GM23248 (cell line): ENCODE results near the gene UBE2G1. TPM values are rescaled to one million over a fixed set of nuclear protein-coding genes. Genes with fewer than 3 reads are reported as not detected.

Source experiments
- DNase-seq: peaks from one replicate; pipeline ENCODE4 v3.0.0-alpha.2; 2015
- H2AFZ ChIP-seq: fragments of 200-600 bp; sonication (generic); 2 replicates; pipeline ENCODE4 v1.6.1; 2016; ENCODE audit warnings: antibody characterized with exemption
- H3F3A ChIP-seq: fragments of 200-600 bp; sonication (generic); 2 replicates; pipeline ENCODE4 v1.6.1; 2016; ENCODE audit warnings: mild to moderate bottlenecking, antibody characterized with exemption, mixed run types; ENCODE audit not compliant: insufficient read depth
- H3K27ac ChIP-seq: fragments of 200-600 bp; sonication (generic); 2 replicates; pipeline ENCODE4 v1.5.1; 2016; ENCODE audit warnings: mild to moderate bottlenecking
- H3K27me3 ChIP-seq: fragments of 200-600 bp; sonication (generic); replicated peaks from 2 replicates; pipeline ENCODE4 v1.6.1; 2016; ENCODE audit warnings: mild to moderate bottlenecking; ENCODE audit not compliant: insufficient read depth
- H3K36me3 ChIP-seq: fragments of 200-600 bp; sonication (generic); 2 replicates; pipeline ENCODE4 v1.6.1; 2016; ENCODE audit warnings: low read depth, mild to moderate bottlenecking
- H3K4me1 ChIP-seq: fragments of 200-600 bp; sonication (generic); 2 replicates; pipeline ENCODE4 v1.6.1; 2016; ENCODE audit warnings: mild to moderate bottlenecking; ENCODE audit not compliant: insufficient read depth
- H3K4me2 ChIP-seq: fragments of 200-600 bp; sonication (generic); one replicate; pipeline ENCODE4 v1.6.1; 2016; ENCODE audit warnings: mild to moderate bottlenecking; ENCODE audit not compliant: unreplicated experiment
- H3K4me3 ChIP-seq: fragments of 200-600 bp; sonication (generic); 2 replicates; pipeline ENCODE4 v1.5.1; 2016; ENCODE audit warnings: mild to moderate bottlenecking
- H3K79me2 ChIP-seq: fragments of 200-600 bp; sonication (generic); 2 replicates; pipeline ENCODE4 v1.6.1; 2016; ENCODE audit warnings: mild to moderate bottlenecking; ENCODE audit not compliant: insufficient read depth
- H3K9ac ChIP-seq: fragments of 200-600 bp; sonication (generic); 2 replicates; pipeline ENCODE4 v1.6.1; 2016; ENCODE audit warnings: mild to moderate bottlenecking
- H3K9me2 ChIP-seq: fragments of 200-600 bp; sonication (generic); 2 replicates; pipeline ENCODE4 v1.6.1; 2016; ENCODE audit warnings: mixed run types, mild to moderate bottlenecking, moderate library complexity; ENCODE audit not compliant: insufficient read depth
- H3K9me3 ChIP-seq: fragments of 200-600 bp; sonication (generic); one replicate; pipeline ENCODE4 v1.6.1; 2017; ENCODE audit warnings: low read depth
- H4K20me1 ChIP-seq: fragments of 200-600 bp; sonication (generic); 2 replicates; pipeline ENCODE4 v1.6.0; 2016; ENCODE audit not compliant: insufficient read depth
- EZH2 ChIP-seq: fragments of 200-600 bp; sonication (generic); IDR thresholded peaks from 2 replicates; pipeline ENCODE4 v1.6.1; 2018; ENCODE audit warnings: antibody characterized with exemption, mild to moderate bottlenecking; ENCODE audit not compliant: insufficient read depth, poor library complexity, severe bottlenecking
- EZH2phosphoT487 ChIP-seq: fragments of 200-600 bp; sonication (generic); IDR thresholded peaks from 2 replicates; pipeline ENCODE4 v1.6.1; 2018; ENCODE audit warnings: antibody characterized with exemption, moderate library complexity, mild to moderate bottlenecking, low read depth; ENCODE audit not compliant: insufficient read depth
- WGBS, 2 experiments: methylation state at CpG; one replicate each; pipeline ENCODE4 v1.1.6; 2015 to 2017; ENCODE audit warnings: low lambda C conversion rate in 2 of 2, low coverage in 1 of 2; ENCODE audit errors: missing lambda C conversion rate in 2 of 2; 5-methylcytosine and 5-hydroxymethylcytosine counted together
- in situ Hi-C: fragments of 300-500 bp; cut with MboI; formaldehyde crosslinking; loops from 2 replicates; pipeline ENCODE4 v1.15.0; 2020
- polyA plus RNA-seq: library from polyadenylated mRNA; unstranded; fragments of >200 nt; fragmentation: Nextera tagmentation; extraction: Ambion mirVana; gene quantifications from 2 replicates; pipeline ENCODE4 v1.2.1, GENCODE V29; 2016
- small RNA-seq: library from RNA; depleted of rRNA; stranded (forward); fragments of <200 nt; gene quantifications from one replicate; pipeline ENCODE3, GENCODE V24; 2014; ENCODE audit warnings: low read depth, low replicate concordance
- total RNA-seq: library from RNA; depleted of rRNA; stranded (reverse); fragments of >200 nt; shearing (Covaris generic); gene quantifications from 2 replicates; pipeline ENCODE4 v1.2.3, GENCODE V29; 2014; rRNA removed

UBE2G1 gene
- total and polyA plus RNA-seq, 2 experiments from 2014 or later, result 37.8 to 49.4 TPM

- WGBS, 2 experiments, result 81 to 86% methylated on average over 4 of the region's 4 CpGs
- no peak overlapping the region for H3K9ac ChIP-seq
- peaks cover 6% of the 10 kb centered on the region; the same call in 1 of the 2 replicates for H3F3A ChIP-seq
- H3K27me3 ChIP-seq, result no peaks in the 10 kb centered on the region
- 0 out of 2 replicates have a peak, but pooled peaks cover 3% of the 10 kb centered on the region for H3K36me3 ChIP-seq
- TF ChIP-seq EZH2phosphoT487 (no peak), EZH2 (no peak)
- no peaks in the 10 kb centered on the region for H3K9me2 ChIP-seq
- no peaks in the 10 kb centered on the region for H3K9me3 ChIP-seq
- H4K20me1 ChIP-seq, result no peaks in the 10 kb centered on the region
- in situ Hi-C loops, result no loop called here
- no peak overlapping the region for H3K4me3 ChIP-seq
- H3K27ac ChIP-seq, result no peak overlapping the region
- no peak overlapping the region for H2AFZ ChIP-seq
- no peak overlapping the region for H3K4me2 ChIP-seq
- peaks cover 37% of the 10 kb centered on the region for H3K79me2 ChIP-seq
- 0 out of 2 replicates have a peak, but pooled peaks cover 4% of the 10 kb centered on the region for H3K4me1 ChIP-seq
- DNase-seq, result no peak
Measured at GRCh38 chr17:4221163-4221562, 145.3 kb downstream of the UBE2G1 start.

- DNase-seq, result no peak
- no peaks in the 10 kb centered on the region for H3K9me3 ChIP-seq
- no peaks in the 10 kb centered on the region for H4K20me1 ChIP-seq
- no peak overlapping the region for H3K9ac ChIP-seq
- H3K4me3 ChIP-seq, result no peak overlapping the region
- WGBS, 2 experiments, result 69 to 71% methylated on average over 7 of the region's 7 CpGs
- no peak overlapping the region for H2AFZ ChIP-seq
- TF ChIP-seq EZH2 (no peak), EZH2phosphoT487 (no peak)
- peaks cover 37% of the 10 kb centered on the region; the same call in 1 of the 2 replicates for H3K79me2 ChIP-seq
- H3K27me3 ChIP-seq, result no peaks in the 10 kb centered on the region
- peaks cover 6% of the 10 kb centered on the region; the same call in 1 of the 2 replicates for H3F3A ChIP-seq
- no peak overlapping the region for H3K27ac ChIP-seq
- no peak overlapping the region for H3K4me2 ChIP-seq
- 0 out of 2 replicates have a peak, but pooled peaks cover 4% of the 10 kb centered on the region for H3K4me1 ChIP-seq
- no peaks in the 10 kb centered on the region for H3K9me2 ChIP-seq
- H3K36me3 ChIP-seq, result 0 out of 2 replicates have a peak, but pooled peaks cover 3% of the 10 kb centered on the region
- in situ Hi-C loops, result no loop called here
Measured at GRCh38 chr17:4220655-4221054, 145.8 kb downstream of the UBE2G1 start.

Small RNA genes within 50 kb of the gene (small RNA-seq; reads per million reads assigned to genes)
- not detected for gene RN7SL774P

Other genes starting within 250 kb of the UBE2G1 start
- gene ZZEF1, start 223.6 kb downstream of the UBE2G1 start, total RNA-seq, result 25.3 and 29.0 TPM in 2 replicates
- gene ZZEF1, start 223.6 kb downstream of the UBE2G1 start, polyA plus RNA-seq, result 3.2 and 4.1 TPM in 2 replicates
- 19.1 and 37.8 TPM in 2 replicates for gene CYB5D2, start 223.5 kb downstream of the UBE2G1 start, total RNA-seq
- 32.4 and 35.7 TPM in 2 replicates for gene CYB5D2, start 223.5 kb downstream of the UBE2G1 start, polyA plus RNA-seq
- 24.2 TPM in 2 replicates for gene ANKFY1, start 102.7 kb downstream of the UBE2G1 start, total RNA-seq
- gene ANKFY1, start 102.7 kb downstream of the UBE2G1 start, polyA plus RNA-seq, result 19.5 and 20.1 TPM in 2 replicates
- not detected in 2 replicates for gene SPNS3, start 67.3 kb upstream of the UBE2G1 start, total RNA-seq
- gene SPNS3, start 67.3 kb upstream of the UBE2G1 start, polyA plus RNA-seq, result not detected in 2 replicates
- not detected in 2 replicates for gene SPNS2, start 132.2 kb upstream of the UBE2G1 start, total RNA-seq
- gene SPNS2, start 132.2 kb upstream of the UBE2G1 start, polyA plus RNA-seq, result 0.29 TPM in 1 of 2 replicates, not detected in the other
- 51.7 and 56.4 TPM in 2 replicates for gene MYBBP1A, start 188.7 kb upstream of the UBE2G1 start, total RNA-seq
- 41.8 and 42.4 TPM in 2 replicates for gene MYBBP1A, start 188.7 kb upstream of the UBE2G1 start, polyA plus RNA-seq
- not detected in 2 replicates for gene GGT6, start 193.9 kb upstream of the UBE2G1 start, total RNA-seq
- not detected in 2 replicates for gene GGT6, start 193.9 kb upstream of the UBE2G1 start, polyA plus RNA-seq
- not detected in 2 replicates for gene SMTNL2, start 217.9 kb upstream of the UBE2G1 start, total RNA-seq
- gene SMTNL2, start 217.9 kb upstream of the UBE2G1 start, polyA plus RNA-seq, result not detected in 2 replicates